Osteocyte (in vitro differentiated cells): ENCODE data around the gene ZSCAN9. TPM values are rescaled to one million over a fixed set of nuclear protein-coding genes. Genes with fewer than 3 reads are reported as not detected.

Experiments
- DNase-seq: peaks from one replicate; pipeline ENCODE4 v3.0.0; 2021; ENCODE audit warnings: mixed read lengths; ENCODE audit not compliant: unreplicated experiment; ENCODE audit errors: extremely low spot score
- H3K27ac Mint-ChIP-seq: one replicate; pipeline ENCODE4 v1.8.0; 2021; ENCODE audit warnings: mild to moderate bottlenecking, mixed read lengths; ENCODE audit not compliant: unreplicated experiment
- H3K27me3 Mint-ChIP-seq: one replicate; pipeline ENCODE4 v1.8.0; 2021; ENCODE audit warnings: mixed read lengths; ENCODE audit not compliant: unreplicated experiment
- H3K36me3 Mint-ChIP-seq: one replicate; pipeline ENCODE4 v1.8.0; 2021; ENCODE audit warnings: mixed read lengths; ENCODE audit not compliant: unreplicated experiment
- H3K4me1 Mint-ChIP-seq: one replicate; pipeline ENCODE4 v1.8.0; 2021; ENCODE audit warnings: mixed read lengths; ENCODE audit not compliant: unreplicated experiment
- H3K4me3 Mint-ChIP-seq: one replicate; pipeline ENCODE4 v1.8.0; 2021; ENCODE audit warnings: mild to moderate bottlenecking, moderate library complexity, mixed read lengths; ENCODE audit not compliant: unreplicated experiment
- H3K9me3 Mint-ChIP-seq: one replicate; pipeline ENCODE4 v1.8.0; 2021; ENCODE audit warnings: mixed read lengths; ENCODE audit not compliant: unreplicated experiment
- CTCF ChIP-seq: fragments of 200-600 bp; sonication (generic); IDR thresholded peaks from 2 replicates; pipeline ENCODE4 v1.5.0; 2021; ENCODE audit warnings: antibody characterized with exemption, mild to moderate bottlenecking, moderate library complexity
- total RNA-seq: library from RNA; stranded (reverse); gene quantifications from 2 replicates; pipeline ENCODE4 v1.2.1, GENCODE V29; 2021

ZSCAN9 gene
- total RNA-seq, 1 donor from 2014 or later = 14.9 TPM

GRCh38 chr6:28235912-28236452 is 10.9 kb downstream of the ZSCAN9 start:
- Mint-ChIP-seq H3K4me1 (no peaks in the 10 kb centered on the region), H3K36me3 (peaks cover 35% of the 10 kb centered on the region), H3K27me3 (no peaks in the 10 kb centered on the region), H3K4me3 (no peak overlapping the region), H3K9me3 (no peaks in the 10 kb centered on the region), H3K27ac (no peak overlapping the region)
- DNase-seq = no peak
- no peak for TF ChIP-seq CTCF

- TF ChIP-seq CTCF = no peak
- H3K4me1 Mint-ChIP-seq = no peaks in the 10 kb centered on the region
- H3K4me3 Mint-ChIP-seq = no peak overlapping the region
- H3K9me3 Mint-ChIP-seq = no peaks in the 10 kb centered on the region
- DNase-seq = no peak
- no peaks in the 10 kb centered on the region for H3K27me3 Mint-ChIP-seq
- H3K27ac Mint-ChIP-seq = no peak overlapping the region
- peaks cover 23% of the 10 kb centered on the region for H3K36me3 Mint-ChIP-seq
Measured at GRCh38 chr6:28239636-28240035, 14.6 kb downstream of the ZSCAN9 start.

DNA sequence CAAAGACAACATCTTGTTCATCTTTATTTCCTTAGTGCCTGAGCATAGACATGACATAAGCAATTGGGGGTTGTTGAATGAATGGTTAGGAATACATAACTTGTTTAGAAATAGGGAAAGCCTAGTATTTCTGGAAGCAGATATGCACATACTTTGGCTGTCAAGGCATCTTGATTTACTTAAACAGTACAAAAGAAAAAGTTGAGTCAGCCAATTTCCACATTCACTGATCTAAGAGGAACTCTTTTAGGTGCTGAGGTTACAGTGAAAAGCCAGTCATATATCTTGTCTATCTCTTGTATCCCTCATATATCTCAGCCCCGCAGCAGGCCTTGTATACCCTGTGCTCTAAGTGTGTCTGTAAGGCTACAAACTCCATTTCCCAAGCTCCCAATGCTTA is 15.4 kb downstream of the ZSCAN9 start:
- Mint-ChIP-seq H3K27me3 (no peaks in the 10 kb centered on the region), H3K36me3 (peaks cover 21% of the 10 kb centered on the region), H3K4me3 (no peak overlapping the region), H3K27ac (no peak overlapping the region), H3K4me1 (no peaks in the 10 kb centered on the region), H3K9me3 (no peaks in the 10 kb centered on the region)
- no peak for TF ChIP-seq CTCF
- no peak for DNase-seq

DNA sequence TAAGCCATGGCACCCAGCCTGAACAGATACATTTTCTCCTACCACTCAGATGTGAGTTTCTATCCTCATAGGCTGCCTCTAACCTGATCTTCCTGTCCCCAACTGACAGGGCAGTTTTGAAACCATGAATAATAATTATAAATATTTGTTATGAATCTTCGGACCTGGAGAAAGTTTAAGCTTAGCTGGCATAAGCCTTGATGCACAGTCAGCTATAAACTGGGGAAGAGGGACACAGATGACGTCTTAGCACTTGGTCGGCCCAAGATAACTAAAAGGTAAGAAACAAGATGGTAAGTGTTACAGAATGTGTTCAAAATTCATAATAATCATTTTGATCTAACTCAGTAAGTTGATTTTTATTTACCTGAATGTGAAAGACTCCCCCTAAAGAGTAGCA is 18.9 kb downstream of the ZSCAN9 start:
- no peaks in the 10 kb centered on the region for H3K4me1 Mint-ChIP-seq
- H3K4me3 Mint-ChIP-seq = no peak overlapping the region
- no peaks in the 10 kb centered on the region for H3K27me3 Mint-ChIP-seq
- H3K9me3 Mint-ChIP-seq = no peaks in the 10 kb centered on the region
- TF ChIP-seq CTCF = no peak
- H3K27ac Mint-ChIP-seq = no peak overlapping the region
- DNase-seq = no peak
- peaks cover 38% of the 10 kb centered on the region for H3K36me3 Mint-ChIP-seq

GRCh38 chr6:28245206-28245941 is 20.3 kb downstream of the ZSCAN9 start:
- H3K27me3 Mint-ChIP-seq = no peaks in the 10 kb centered on the region

More at GRCh38 chr6:28245206-28245941, 20.3 kb downstream of the ZSCAN9 start:
- Mint-ChIP-seq H3K36me3 (peaks cover 40% of the 10 kb centered on the region), H3K4me1 (no peaks in the 10 kb centered on the region), H3K9me3 (no peaks in the 10 kb centered on the region), H3K4me3 (no peak overlapping the region), H3K27ac (no peak overlapping the region)
- DNase-seq = no peak
- TF ChIP-seq CTCF = no peak
